ENCODE data around the gene PTGDR2.

PTGDR2 gene

GRCh38 chr11:60852982-60853950, 2.5 kb downstream of the PTGDR2 start:
- no peaks in the 10 kb centered on the region for H3K9me3 ChIP-seq (ENCODE audit: insufficient read depth, low read length)
- H3K4me2 ChIP-seq (ENCODE audit: low read depth, low read length, poor library complexity, severe bottlenecking) = no peak overlapping the region
- H3K36me3 ChIP-seq (ENCODE audit: low read length) = no peaks in the 10 kb centered on the region
- H3K4me3 ChIP-seq (ENCODE audit: insufficient read depth, low read length, poor library complexity, severe bottlenecking) = no peak overlapping the region
- no peaks in the 10 kb centered on the region for H3F3A ChIP-seq (ENCODE audit: insufficient read depth)
- H3K9me2 ChIP-seq (replicated peaks; ENCODE audit: insufficient read depth, low read length) = no peaks in the 10 kb centered on the region
- H3K9ac ChIP-seq (ENCODE audit: low read length) = no peak overlapping the region
- no peak overlapping the region for H2AFZ ChIP-seq (ENCODE audit: low read depth, low read length, severe bottlenecking)
- no peak overlapping the region for H3K27ac ChIP-seq (ENCODE audit: low read depth, low read length)
- no peaks in the 10 kb centered on the region for H3K27me3 ChIP-seq (ENCODE audit: low read length)
- no peaks in the 10 kb centered on the region for H3K79me2 ChIP-seq (ENCODE audit: insufficient read depth, low read length)
- H4K20me1 ChIP-seq (ENCODE audit: low read depth, low read length) = no peaks in the 10 kb centered on the region
- no peak for TF ChIP-seq CTCF (IDR thresholded peaks at IDR 0.05; ENCODE audit: insufficient read depth, low read length, poor library complexity, severe bottlenecking)
- no peak for TF ChIP-seq EZH2phosphoT487 (conservative IDR thresholded peaks at IDR 0.05; ENCODE audit: low read length)

- H3K27ac ChIP-seq (ENCODE audit: low read depth, low read length) = no peak overlapping the region
- H3K9ac ChIP-seq (ENCODE audit: low read length) = no peak overlapping the region
- H4K20me1 ChIP-seq (ENCODE audit: low read depth, low read length) = no peaks in the 10 kb centered on the region
- no peak overlapping the region for H2AFZ ChIP-seq (ENCODE audit: low read depth, low read length, severe bottlenecking)
- no peaks in the 10 kb centered on the region for H3F3A ChIP-seq (ENCODE audit: insufficient read depth)
- no peak overlapping the region for H3K4me3 ChIP-seq (ENCODE audit: insufficient read depth, low read length, poor library complexity, severe bottlenecking)
- no peaks in the 10 kb centered on the region for H3K27me3 ChIP-seq (ENCODE audit: low read length)
- TF ChIP-seq EZH2phosphoT487 (conservative IDR thresholded peaks at IDR 0.05; ENCODE audit: low read length) = no peak
- no peak for TF ChIP-seq CTCF (IDR thresholded peaks at IDR 0.05; ENCODE audit: insufficient read depth, low read length, poor library complexity, severe bottlenecking)
- no peak overlapping the region for H3K4me2 ChIP-seq (ENCODE audit: low read depth, low read length, poor library complexity, severe bottlenecking)
- H3K79me2 ChIP-seq (ENCODE audit: insufficient read depth, low read length) = no peaks in the 10 kb centered on the region
- no peaks in the 10 kb centered on the region for H3K9me2 ChIP-seq (replicated peaks; ENCODE audit: insufficient read depth, low read length)
- no peaks in the 10 kb centered on the region for H3K9me3 ChIP-seq (ENCODE audit: insufficient read depth, low read length)
- no peaks in the 10 kb centered on the region for H3K36me3 ChIP-seq (ENCODE audit: low read length)
These were observed 3.4 kb downstream of the PTGDR2 start for GRCh38 chr11:60852117-60852981.

- H3K4me3 ChIP-seq (ENCODE audit: insufficient read depth, low read length, poor library complexity, severe bottlenecking) = no peak overlapping the region
- no peaks in the 10 kb centered on the region for H3F3A ChIP-seq (ENCODE audit: insufficient read depth)
- TF ChIP-seq EZH2phosphoT487 (conservative IDR thresholded peaks at IDR 0.05; ENCODE audit: low read length) = no peak
- TF ChIP-seq CTCF (IDR thresholded peaks at IDR 0.05; ENCODE audit: insufficient read depth, low read length, poor library complexity, severe bottlenecking) = no peak
- no peaks in the 10 kb centered on the region for H3K27me3 ChIP-seq (ENCODE audit: low read length)
- H3K4me2 ChIP-seq (ENCODE audit: low read depth, low read length, poor library complexity, severe bottlenecking) = no peak overlapping the region
- no peaks in the 10 kb centered on the region for H4K20me1 ChIP-seq (ENCODE audit: low read depth, low read length)
- no peaks in the 10 kb centered on the region for H3K9me3 ChIP-seq (ENCODE audit: insufficient read depth, low read length)
- no peaks in the 10 kb centered on the region for H3K9me2 ChIP-seq (replicated peaks; ENCODE audit: insufficient read depth, low read length)
- H2AFZ ChIP-seq (ENCODE audit: low read depth, low read length, severe bottlenecking) = no peak overlapping the region
- no peaks in the 10 kb centered on the region for H3K79me2 ChIP-seq (ENCODE audit: insufficient read depth, low read length)
- H3K36me3 ChIP-seq (ENCODE audit: low read length) = no peaks in the 10 kb centered on the region
- H3K27ac ChIP-seq (ENCODE audit: low read depth, low read length) = no peak overlapping the region
- no peak overlapping the region for H3K9ac ChIP-seq (ENCODE audit: low read length)
These were observed 4.2 kb downstream of the PTGDR2 start for GRCh38 chr11:60851327-60852104.

Measured in SU-DHL-6 (cell line).